HG03175 (cell line): Measurements from ENCODE around the gene ADPRS.

Experiments
- ATAC-seq: cut with Tn5 transposase; IDR thresholded peaks from one replicate; pipeline ENCODE4 v1.9.1; 2021; ENCODE audit warnings: mild to moderate bottlenecking, moderate library complexity; ENCODE audit not compliant: unreplicated experiment

ADPRS gene

GRCh38 chr1:36087233-36088123 lies 1.2 kb upstream of the ADPRS start:
- no peak for ATAC-seq

DNA sequence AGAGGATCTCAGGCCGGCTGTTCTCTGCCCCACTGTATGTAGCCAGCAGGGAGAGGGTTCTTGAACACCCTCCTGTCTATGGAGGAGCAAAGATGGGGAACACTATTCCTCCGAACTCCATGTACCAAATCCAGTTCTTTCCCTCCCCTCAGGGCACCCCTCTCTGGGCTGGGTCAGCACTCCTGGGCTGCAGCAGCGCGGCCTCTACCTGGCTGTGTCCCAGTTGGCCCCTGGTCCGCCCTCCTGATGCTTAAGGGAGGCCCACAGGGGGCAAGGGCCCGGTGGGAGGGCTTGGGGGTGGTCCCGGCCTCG lies 471 bp upstream of the ADPRS start:
- peak; percentile 19 for ATAC-seq

GRCh38 chr1:36089393-36090121 lies 865 bp downstream of the ADPRS start:
- no peak for ATAC-seq

- no peak for ATAC-seq
Observed at GRCh38 chr1:36091141-36091540, 2.4 kb downstream of the ADPRS start.

DNA sequence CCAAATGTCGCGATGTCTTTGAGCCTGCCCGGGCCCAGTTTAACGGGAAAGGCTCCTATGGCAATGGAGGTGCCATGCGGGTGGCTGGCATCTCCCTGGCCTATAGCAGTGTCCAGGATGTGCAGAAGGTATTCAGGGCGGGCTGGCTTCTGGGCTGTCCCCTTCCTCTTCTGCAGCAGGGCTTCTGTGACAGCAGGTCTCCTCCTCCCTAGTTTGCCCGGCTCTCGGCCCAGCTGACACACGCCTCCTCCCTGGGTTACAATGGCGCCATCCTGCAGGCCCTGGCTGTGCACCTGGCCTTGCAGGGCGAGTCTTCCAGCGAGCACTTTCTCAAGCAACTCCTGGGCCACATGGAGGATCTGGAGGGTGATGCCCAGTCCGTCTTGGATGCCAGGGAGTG lies 3.0 kb downstream of the ADPRS start:
- no peak for ATAC-seq

- no peak for ATAC-seq
Observed at GRCh38 chr1:36092166-36092797, 3.6 kb downstream of the ADPRS start.

DNA sequence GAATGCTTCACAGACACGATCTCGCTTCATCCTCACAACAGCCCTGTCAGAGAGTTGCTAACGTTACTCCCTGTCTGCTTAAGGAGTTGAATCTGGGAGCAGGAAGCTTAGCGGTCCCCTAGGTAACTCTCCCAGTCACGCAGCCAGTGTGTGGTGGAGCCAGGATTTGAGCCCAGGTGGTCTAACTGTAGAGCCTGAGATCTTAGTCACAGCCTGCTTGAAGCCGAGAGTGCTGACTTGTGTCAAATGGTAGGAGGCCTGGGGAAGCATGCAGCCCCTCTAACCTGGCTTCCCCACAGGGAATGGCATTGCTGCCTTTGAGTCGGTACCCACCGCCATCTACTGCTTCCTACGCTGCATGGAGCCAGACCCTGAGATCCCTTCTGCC lies 4.1 kb downstream of the ADPRS start:
- ATAC-seq = no peak

DNA sequence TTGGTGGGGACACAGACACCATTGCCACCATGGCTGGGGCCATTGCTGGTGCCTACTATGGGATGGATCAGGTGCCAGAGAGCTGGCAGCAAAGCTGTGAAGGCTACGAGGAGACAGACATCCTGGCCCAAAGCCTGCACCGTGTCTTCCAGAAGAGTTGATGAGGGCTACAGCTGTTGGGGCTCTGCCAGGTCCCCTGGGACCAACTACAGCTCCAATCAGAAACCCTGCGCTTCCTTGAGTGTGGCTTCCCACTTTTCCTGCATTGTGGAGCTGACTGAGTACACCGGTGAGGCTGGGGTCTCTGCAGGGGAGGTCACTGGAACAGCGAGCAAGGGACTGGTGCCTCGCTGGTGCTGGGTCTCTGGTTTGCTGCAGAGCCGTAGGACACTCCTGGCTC lies 4.5 kb downstream of the ADPRS start:
- no peak for ATAC-seq

- no peak for ATAC-seq
Observed at GRCh38 chr1:36093929-36094328, 5.2 kb downstream of the ADPRS start.

DNA sequence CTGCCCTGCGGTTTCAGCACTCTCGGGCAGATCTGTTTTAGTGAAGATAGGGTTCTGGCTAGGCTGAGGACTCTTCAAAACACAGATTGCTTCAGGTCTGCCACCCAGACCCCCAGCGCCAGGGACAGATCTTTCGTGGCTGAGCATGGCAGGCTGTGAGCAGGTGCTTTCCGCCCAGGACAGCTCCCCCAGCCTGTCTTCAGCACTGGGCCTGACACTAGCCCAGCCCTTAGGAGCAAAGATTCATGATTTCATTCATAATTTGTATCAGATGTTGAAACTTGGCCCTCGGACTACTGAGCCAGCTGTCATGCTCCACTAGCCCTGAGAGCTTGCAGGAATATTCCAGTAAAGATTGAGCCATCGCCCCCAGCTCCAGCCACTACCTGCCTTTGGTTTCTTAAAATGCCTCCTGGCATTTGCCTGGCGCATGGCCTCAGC lies 5.9 kb downstream of the ADPRS start:
- ATAC-seq = no peak

DNA sequence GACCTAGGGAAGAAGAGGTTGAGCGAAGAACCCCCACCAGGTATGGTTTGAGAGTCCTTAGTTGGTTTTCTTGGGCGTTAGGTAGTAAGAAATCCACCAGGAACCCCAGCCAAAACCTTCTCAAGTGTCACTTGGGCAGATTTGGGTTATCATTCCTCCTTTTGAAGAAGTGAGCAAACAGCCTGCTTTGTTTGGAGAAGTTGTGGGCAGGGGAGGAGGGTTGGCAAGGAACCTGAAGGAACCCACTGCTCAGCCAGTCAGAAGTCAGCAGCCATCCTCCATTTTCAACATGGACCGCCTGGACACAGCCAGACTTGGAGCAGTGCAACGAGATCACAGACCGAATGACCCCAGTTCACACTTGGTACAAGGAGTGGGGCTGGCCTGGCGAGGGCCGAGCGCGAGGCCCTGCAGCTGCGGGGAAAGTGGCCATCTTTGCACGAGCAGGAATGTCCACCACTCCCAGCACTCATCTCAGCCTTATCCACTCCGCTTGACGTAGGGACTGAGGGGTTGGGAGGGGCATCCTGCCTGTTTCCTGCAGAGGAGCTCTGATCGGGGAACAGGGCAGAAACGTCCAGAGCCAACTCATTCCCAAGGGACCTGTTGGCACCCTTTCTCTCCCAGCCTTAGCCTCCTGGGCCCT lies 7.2 kb downstream of the ADPRS start:
- ATAC-seq = no peak

DNA sequence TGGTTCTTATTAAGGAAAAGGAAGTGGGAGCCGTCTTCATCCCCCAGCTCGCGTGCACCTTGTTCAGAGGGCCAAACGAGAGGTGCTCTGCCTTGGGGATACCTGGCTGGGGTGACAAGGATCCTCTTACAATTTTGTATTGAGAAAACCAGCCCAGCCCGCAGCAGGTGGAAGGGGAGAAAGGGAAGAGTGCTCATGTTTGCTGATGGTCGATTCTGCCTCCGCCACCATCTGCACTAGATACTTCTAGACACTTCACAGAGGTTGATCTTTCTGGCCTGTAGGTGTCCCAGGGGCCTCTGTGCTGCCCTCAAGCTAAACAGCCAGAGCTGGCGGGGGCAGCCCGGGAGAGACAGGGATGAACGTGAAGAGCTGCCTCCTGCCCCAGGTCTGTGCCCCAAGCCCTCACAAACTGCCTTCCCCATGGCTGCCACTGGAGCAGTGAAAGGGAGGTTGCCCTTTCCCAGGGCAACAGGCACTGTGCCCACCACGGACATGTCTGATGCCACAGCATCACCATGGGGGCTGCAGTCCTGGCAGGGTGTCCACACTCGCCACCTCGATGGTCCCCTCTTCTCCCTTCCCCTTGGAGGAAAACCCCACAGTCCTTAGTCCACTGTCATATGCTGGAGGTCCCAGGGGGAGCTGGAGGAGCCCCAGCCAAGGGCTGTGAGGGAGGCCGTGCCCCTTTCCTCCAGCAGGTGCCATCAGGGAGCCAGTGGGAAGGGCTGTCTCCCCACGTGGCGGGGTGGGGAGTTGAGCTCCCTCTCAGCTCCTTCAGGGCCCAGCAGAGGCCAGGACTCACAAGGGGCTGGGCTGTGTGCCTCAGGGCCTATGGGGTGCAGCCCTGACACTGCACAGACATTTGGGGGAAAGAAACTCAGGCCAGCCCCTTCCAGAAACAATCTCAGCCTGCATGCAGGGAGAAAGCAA lies 8.1 kb downstream of the ADPRS start:
- no peak for ATAC-seq

- no peak for ATAC-seq
Observed at GRCh38 chr1:36097693-36098585, 9.2 kb downstream of the ADPRS start.

DNA sequence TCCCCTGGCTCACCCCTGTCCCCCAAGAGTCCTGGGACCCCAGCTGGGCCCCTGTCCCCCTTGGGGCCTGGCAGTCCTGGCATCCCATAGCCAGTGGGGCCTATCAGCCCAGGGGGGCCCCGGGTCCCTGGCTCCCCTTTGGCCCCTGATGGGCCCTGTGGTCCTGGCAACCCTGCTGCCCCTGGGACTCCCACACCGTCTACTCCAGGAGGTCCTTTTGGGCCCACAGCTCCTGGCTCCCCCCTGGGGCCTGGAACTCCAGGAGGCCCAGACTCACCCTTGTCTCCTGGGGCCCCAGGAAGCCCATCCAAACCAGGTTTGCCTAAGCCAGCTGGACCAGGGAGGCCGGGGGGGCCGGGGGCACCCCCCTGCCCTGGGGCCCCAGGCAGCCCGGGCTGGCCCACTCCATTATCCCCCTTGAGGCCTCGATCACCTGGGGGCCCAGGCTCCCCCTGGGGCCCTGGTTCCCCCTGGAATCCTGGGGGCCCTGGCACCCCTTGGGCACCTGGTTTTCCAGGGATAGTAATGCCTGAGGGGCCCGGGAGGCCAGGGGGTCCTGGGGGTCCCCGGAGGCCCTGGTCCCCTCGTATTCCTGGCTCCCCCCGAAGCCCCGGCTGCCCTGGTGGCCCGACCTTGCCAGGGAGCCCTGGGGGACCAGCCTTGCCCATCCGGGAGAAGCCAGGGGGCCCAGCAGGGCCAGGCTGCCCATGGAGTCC lies 10.1 kb downstream of the ADPRS start:
- ATAC-seq = no peak

- ATAC-seq = no peak
Observed at GRCh38 chr1:36099681-36100341, 11.1 kb downstream of the ADPRS start.

DNA sequence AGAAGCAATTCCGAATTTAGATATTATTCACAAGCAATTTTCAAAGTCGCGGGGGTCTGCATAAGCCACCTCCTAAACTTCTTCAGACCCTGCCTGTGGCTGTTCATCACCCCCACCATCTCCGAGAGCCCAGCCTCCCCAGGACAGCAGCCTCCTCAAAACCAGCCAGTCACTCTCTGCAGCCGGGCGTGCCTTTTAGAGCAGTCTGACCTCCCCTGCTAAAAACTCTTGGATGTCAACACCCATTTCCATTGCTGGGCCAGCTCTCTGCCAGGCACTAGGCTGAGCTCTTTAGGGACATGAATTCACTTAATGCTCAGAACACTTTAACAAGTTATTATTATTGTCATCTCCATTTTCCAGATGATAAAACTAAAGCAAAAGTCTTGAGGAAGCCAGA lies 11.7 kb downstream of the ADPRS start:
- ATAC-seq = no peak

GRCh38 chr1:36101546-36101945 lies 12.9 kb downstream of the ADPRS start:
- no peak for ATAC-seq

DNA sequence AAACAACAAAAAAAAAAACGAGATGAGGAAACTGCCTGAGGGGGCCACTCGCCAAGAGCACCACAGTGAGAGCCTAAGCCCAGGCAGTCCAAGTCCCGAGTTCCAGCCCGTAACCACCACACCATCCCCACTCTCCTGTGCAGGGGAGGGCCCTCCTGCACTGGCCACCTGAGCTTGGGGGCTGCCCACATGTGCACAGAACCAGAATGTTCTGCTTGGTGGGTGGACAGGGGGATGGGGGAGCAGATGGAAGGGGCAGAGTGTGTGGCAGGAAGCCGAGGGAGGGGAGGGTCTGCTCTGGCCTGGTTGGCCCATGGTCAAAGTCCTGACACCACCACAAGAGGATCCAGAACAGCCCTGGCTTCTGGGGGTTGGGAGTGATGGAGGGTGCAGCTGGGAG lies 17.6 kb downstream of the ADPRS start:
- ATAC-seq = no peak
